Testis (tissue), 3 donors: ENCODE results near the gene RARS2. TPM values are rescaled to one million over a fixed set of nuclear protein-coding genes. Genes with fewer than 3 reads are reported as not detected.

ENCODE experiments used
- DNase-seq: peaks from one replicate; pipeline ENCODE4 v3.0.0-alpha.2; 2019
- H3K27ac ChIP-seq, 2 donors: fragments of 200-600 bp; sonication (generic); one replicate each; pipeline ENCODE4 v1.5.1; 2019
- H3K27me3 ChIP-seq: fragments of 200-600 bp; sonication (generic); one replicate; pipeline ENCODE4 v1.5.1; 2019
- H3K36me3 ChIP-seq: fragments of 200-600 bp; sonication (generic); one replicate; pipeline ENCODE4 v1.5.1; 2017; ENCODE audit warnings: low read depth; ENCODE audit errors: missing control alignments
- H3K4me1 ChIP-seq: fragments of 200-600 bp; sonication (generic); one replicate; pipeline ENCODE4 v1.5.1; 2019
- H3K4me3 ChIP-seq, 2 donors: fragments of 200-600 bp; sonication (generic); one replicate each; pipeline ENCODE4 v1.5.1; 2017 to 2019
- H3K9me3 ChIP-seq: fragments of 200-600 bp; sonication (generic); one replicate; pipeline ENCODE4 v1.5.1; 2017
- POLR2A ChIP-seq: fragments of 450-650 bp; IDR thresholded peaks from one replicate; pipeline ENCODE4 v1.6.1; 2017; ENCODE audit warnings: antibody characterized with exemption, mild to moderate bottlenecking, moderate library complexity
- WGBS, 2 donors: methylation state at CpG; one replicate each; pipeline ENCODE4 v1.1.5; 2018; 5-methylcytosine and 5-hydroxymethylcytosine counted together
- intact Hi-C: fragments of 100-400 bp; cut with DNase I; formaldehyde crosslinking; loops from one replicate; pipeline ENCODE4 v1.15.1; 2023; ENCODE audit warnings: low total_unique reads
- polyA plus RNA-seq: library from polyadenylated mRNA; stranded (reverse); fragments of 350-450 nt; fragmentation: Illumina TruSeq; extraction: RNeasy Lipid Tissue Mini Kit (QIAGEN cat#74804); gene quantifications from one replicate; pipeline ENCODE4 v1.2.3, GENCODE V29; 2014; ENCODE audit warnings: low read depth, low replicate concordance; ENCODE audit not compliant: insufficient read depth
- small RNA-seq, 2 donors: library from RNA; depleted of rRNA; stranded (forward); fragments of <200 nt; gene quantifications; one replicate each; pipeline ENCODE3, GENCODE V24; 2016
- total RNA-seq, 2 donors: library from RNA; depleted of rRNA; stranded (reverse); fragments of >200 nt; gene quantifications; one replicate each; pipeline ENCODE4 v1.2.3, GENCODE V29; 2016
- TF ChIP-seq, protein P1 (sequence below), 3 experiments: fragments of 450-650 bp in 2 of 3; fragments of 200-600 bp in 1 of 3; sonication (generic) in 1 of 3; IDR thresholded peaks; one replicate each; pipeline ENCODE4 v1.5.1; 2016 to 2019; ENCODE audit warnings: antibody characterized with exemption in 3 of 3, mild to moderate bottlenecking in 2 of 3, moderate library complexity in 1 of 3

The RARS2 gene
- total and polyA plus RNA-seq, 3 donors from 2014 or later, result 33.1 to 50.9 (median 35.7) TPM

DNA sequence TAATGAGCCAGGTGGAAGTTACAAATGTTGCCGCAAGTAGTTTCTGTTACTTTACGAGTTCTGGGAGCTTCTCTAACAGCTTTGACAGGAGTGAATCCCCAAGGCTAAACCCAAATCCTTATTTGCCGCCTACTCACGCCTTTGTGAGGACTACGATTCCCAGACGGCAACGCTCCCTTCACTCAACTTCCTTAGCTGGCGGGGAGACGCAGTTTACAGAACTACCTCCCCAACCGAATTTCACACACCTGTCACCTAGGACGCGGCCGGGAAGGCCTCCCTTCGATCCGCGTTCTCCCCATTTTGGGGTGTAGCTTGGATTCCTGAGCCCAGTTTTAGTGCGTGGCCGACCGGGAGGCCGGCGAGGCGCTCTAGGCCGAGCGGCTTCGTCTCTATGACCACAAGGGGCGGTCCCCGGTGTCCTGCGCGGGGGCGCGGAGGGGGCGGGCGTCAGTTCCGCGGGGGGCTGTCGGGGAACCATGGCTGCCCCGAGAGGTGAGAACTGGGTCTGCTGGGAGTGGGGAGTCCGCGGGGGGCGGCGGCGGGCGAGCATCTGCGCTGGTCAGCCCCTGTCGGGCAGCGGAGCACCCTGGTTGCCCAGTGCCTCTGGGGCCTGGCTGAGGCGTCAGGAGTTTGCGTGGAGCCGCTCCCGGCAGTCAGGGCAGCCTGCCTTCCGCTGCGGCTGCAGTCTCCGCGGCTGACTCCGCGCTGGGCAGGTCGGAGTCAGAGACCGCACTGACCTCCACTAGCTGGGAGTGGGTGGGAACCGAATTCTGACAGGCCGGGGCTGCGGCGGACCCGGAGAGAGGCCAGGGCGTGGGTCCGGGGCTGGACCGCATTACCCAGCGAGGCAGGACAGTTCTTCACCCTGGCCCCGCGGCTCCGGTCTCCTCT lies 117.0 kb downstream of the RARS2 start, which contains the start of gene SLC35A1:
Gene SLC35A1 (plus strand): TSS at position 450 of the 894 bp plus-strand sequence. CDS start 30 bp downstream, at position 480.
- 0% methylated on average over 6 to 29 of the region's 70 CpGs for WGBS, 2 donors
- TF ChIP-seq, protein P1, sequence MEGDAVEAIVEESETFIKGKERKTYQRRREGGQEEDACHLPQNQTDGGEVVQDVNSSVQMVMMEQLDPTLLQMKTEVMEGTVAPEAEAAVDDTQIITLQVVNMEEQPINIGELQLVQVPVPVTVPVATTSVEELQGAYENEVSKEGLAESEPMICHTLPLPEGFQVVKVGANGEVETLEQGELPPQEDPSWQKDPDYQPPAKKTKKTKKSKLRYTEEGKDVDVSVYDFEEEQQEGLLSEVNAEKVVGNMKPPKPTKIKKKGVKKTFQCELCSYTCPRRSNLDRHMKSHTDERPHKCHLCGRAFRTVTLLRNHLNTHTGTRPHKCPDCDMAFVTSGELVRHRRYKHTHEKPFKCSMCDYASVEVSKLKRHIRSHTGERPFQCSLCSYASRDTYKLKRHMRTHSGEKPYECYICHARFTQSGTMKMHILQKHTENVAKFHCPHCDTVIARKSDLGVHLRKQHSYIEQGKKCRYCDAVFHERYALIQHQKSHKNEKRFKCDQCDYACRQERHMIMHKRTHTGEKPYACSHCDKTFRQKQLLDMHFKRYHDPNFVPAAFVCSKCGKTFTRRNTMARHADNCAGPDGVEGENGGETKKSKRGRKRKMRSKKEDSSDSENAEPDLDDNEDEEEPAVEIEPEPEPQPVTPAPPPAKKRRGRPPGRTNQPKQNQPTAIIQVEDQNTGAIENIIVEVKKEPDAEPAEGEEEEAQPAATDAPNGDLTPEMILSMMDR (IDR thresholded peaks at IDR 0.05), result peak; percentile 11 to 42 (median 29)
- peak; percentile 43 for TF ChIP-seq POLR2A
- Histone ChIP-seq H3K4me1 (peaks cover 6% of the 10 kb centered on the region), H3K36me3 (no peaks in the 10 kb centered on the region), H3K27me3 (no peaks in the 10 kb centered on the region), H3K9me3 (no peaks in the 10 kb centered on the region), H3K4me3 (peak within 1 kb of the TSS; percentile 86 to 99), H3K27ac (peak within 1 kb of the TSS; percentile 89 to 95)
- intact Hi-C loops, result no loop called here
- peak; percentile 91 for DNase-seq

- no peaks in the 10 kb centered on the region for H3K27me3 ChIP-seq
- intact Hi-C loops, result no loop called here
- no peak for TF ChIP-seq POLR2A
Observed at GRCh38 chr6:87465051-87465450, 124.7 kb downstream of the RARS2 start.

More at GRCh38 chr6:87465051-87465450, 124.7 kb downstream of the RARS2 start:
- no peaks in the 10 kb centered on the region for H3K9me3 ChIP-seq
- H3K4me3 ChIP-seq, result no peak overlapping the region
- 79 to 90% methylated on average over 2 of the region's 2 CpGs for WGBS, 2 donors
- H3K27ac ChIP-seq, result no peak overlapping the region
- no peak for DNase-seq
- no peaks in the 10 kb centered on the region for H3K36me3 ChIP-seq
- H3K4me1 ChIP-seq, result no peaks in the 10 kb centered on the region

Small RNAs within 50 kb of the gene (small RNA-seq; reads per million reads assigned to genes)
- gene RNU6-444P, result 0 reads per million in 2 donors

Other genes starting within 250 kb of the RARS2 start
- 10 to 100 TPM; 12.5 to 17.4 TPM for gene C6orf163, start 245.2 kb downstream of the RARS2 start, total RNA-seq
- gene C6orf163, start 245.2 kb downstream of the RARS2 start, polyA plus RNA-seq, result 10.1 TPM
- gene CFAP206, start 182.0 kb downstream of the RARS2 start, total RNA-seq, result 10 to 100 TPM; 37.8 to 48.8 TPM
- 116 TPM for gene CFAP206, start 182.0 kb downstream of the RARS2 start, polyA plus RNA-seq
- 10 to 100 TPM; 16.5 to 17.2 TPM for gene SLC35A1, start 117.0 kb downstream of the RARS2 start, total RNA-seq
- gene SLC35A1, start 117.0 kb downstream of the RARS2 start, polyA plus RNA-seq, result 20.2 TPM
- gene ORC3, start 148 bp upstream of the RARS2 start, total RNA-seq, result 10 to 100 TPM; 38.8 to 50.4 TPM
- 40.5 TPM for gene ORC3, start 148 bp upstream of the RARS2 start, polyA plus RNA-seq
- 10 to 100 TPM; 72.5 to 73.5 TPM for gene AKIRIN2, start 112.2 kb upstream of the RARS2 start, total RNA-seq
- 65.2 TPM for gene AKIRIN2, start 112.2 kb upstream of the RARS2 start, polyA plus RNA-seq